Measurements from ENCODE around the gene IGFBPL1. TPM values are rescaled to one million over a fixed set of nuclear protein-coding genes. Genes with fewer than 3 reads are reported as not detected.

The IGFBPL1 gene
- total and polyA plus RNA-seq, 2 donors (not counting 1 experiment from before 2014, with no cell fraction given), result not detected

- Histone ChIP-seq H3K79me2 (ENCODE audit: control insufficient read depth, insufficient read depth, low read length) (no peaks in the 10 kb centered on the region), H3K4me1 (ENCODE audit: control insufficient read depth in 2 of 2, insufficient read depth in 2 of 2, low read length in 2 of 2) (no peaks in the 10 kb centered on the region), H3K4me3 (ENCODE audit: control extremely low read depth in 1 of 5, extremely low read depth in 1 of 5, insufficient read depth in 1 of 5, low read depth in 2 of 5, low read length in 4 of 5) (no peak overlapping the region), H3K27ac (ENCODE audit: low read length in 2 of 2) (no peak overlapping the region), H3K9ac (ENCODE audit: low read length) (no peak overlapping the region), H3K4me2 (replicated peaks; ENCODE audit: low read depth, low read length, poor library complexity, severe bottlenecking) (no peak overlapping the region), H2AFZ (ENCODE audit: insufficient read depth, low read depth, low read length, poor library complexity, severe bottlenecking) (no peak overlapping the region), H3K9me3 (ENCODE audit: control extremely low read depth in 1 of 3, control insufficient read depth in 2 of 3, insufficient read depth in 1 of 3, low read length in 2 of 3) (no peaks in the 10 kb centered on the region), H3K36me3 (replicated peaks in 1 of 2; ENCODE audit: control extremely low read depth in 1 of 2, control insufficient read depth in 1 of 2, extremely low read depth in 1 of 2, insufficient read depth in 2 of 2, low read length in 1 of 2) (no peaks in the 10 kb centered on the region), H3K27me3 (replicated peaks in 1 of 4; ENCODE audit: control extremely low read depth in 1 of 4, control insufficient read depth in 3 of 4, insufficient read depth in 4 of 4, low read length in 3 of 4) (peaks cover 0 to 8% (median 0%) of the 10 kb centered on the region in 4 experiments), H4K20me1 (ENCODE audit: control insufficient read depth, insufficient read depth, low read length, poor library complexity, severe bottlenecking) (no peaks in the 10 kb centered on the region)
- 93% methylated on average over 5 of the region's 5 CpGs for WGBS (ENCODE audit: insufficient coverage)
- intact Hi-C loops (cut with micrococcal nuclease), result no loop called here
- TF ChIP-seq CTCF (IDR thresholded peaks at IDR 0.05) (no peak), EZH2 (IDR thresholded peaks at IDR 0.05; ENCODE audit: borderline replicate concordance, insufficient read depth, low read depth, low read length, poor library complexity, severe bottlenecking) (no peak)
- ChIA-PET CTCF (interaction anchor here (0.8 to 0.9 kb wide), 2 partner anchors 12 to 26 kb away, joined by 3 read pairs; no protein-coding TSS in a partner anchor), POLR2A (no interaction called here)
- no peaks in the 10 kb centered on the region for H3K9me3 Mint-ChIP-seq (ENCODE audit: insufficient read depth)
- no peaks in the 10 kb centered on the region for H3K4me1 Mint-ChIP-seq
- ATAC-seq (ENCODE audit: low read depth) (no peak), DNase-seq (no peak)
- peaks cover 8% of the 10 kb centered on the region for H3K27me3 Mint-ChIP-seq
- H3K27ac Mint-ChIP-seq, result no peak overlapping the region
- no peak overlapping the region for H3K4me3 Mint-ChIP-seq
Observed at GRCh38 chr9:38374847-38375571, 49.2 kb downstream of the IGFBPL1 start.

DNA sequence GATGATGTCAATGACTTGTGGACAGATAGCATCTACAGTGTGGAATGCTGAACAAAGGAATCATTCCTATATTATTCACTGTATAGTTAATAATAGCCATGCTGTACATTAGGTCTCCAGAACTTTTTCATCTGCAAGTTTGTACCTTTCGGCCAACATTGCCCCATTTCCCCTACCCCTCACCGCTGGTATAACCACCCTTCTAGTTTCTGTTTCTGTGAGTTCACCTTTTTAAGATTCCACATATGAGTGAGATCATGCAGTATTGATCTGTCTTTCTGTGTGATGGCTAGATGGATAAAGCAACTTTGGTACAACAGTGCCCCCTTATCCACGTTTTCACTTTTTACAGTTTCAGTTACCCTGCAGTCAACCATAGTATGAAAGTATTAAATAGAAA is 50.6 kb downstream of the IGFBPL1 start:
- no peaks in the 10 kb centered on the region for H3K9me3 ChIP-seq (ENCODE audit: control extremely low read depth in 1 of 3, control insufficient read depth in 2 of 3, insufficient read depth in 1 of 3, low read length in 2 of 3)
- no peak overlapping the region for H2AFZ ChIP-seq (ENCODE audit: insufficient read depth, low read depth, low read length, poor library complexity, severe bottlenecking)
- no peaks in the 10 kb centered on the region for H3K4me1 ChIP-seq (ENCODE audit: control insufficient read depth in 2 of 2, insufficient read depth in 2 of 2, low read length in 2 of 2)
- no peaks in the 10 kb centered on the region for H3K36me3 ChIP-seq (replicated peaks in 1 of 2; ENCODE audit: control extremely low read depth in 1 of 2, control insufficient read depth in 1 of 2, extremely low read depth in 1 of 2, insufficient read depth in 2 of 2, low read length in 1 of 2)
- Mint-ChIP-seq H3K4me3 (no peak overlapping the region), H3K27me3 (peaks cover 8% of the 10 kb centered on the region), H3K9me3 (ENCODE audit: insufficient read depth) (no peaks in the 10 kb centered on the region), H3K4me1 (no peaks in the 10 kb centered on the region), H3K27ac (no peak overlapping the region)
- H3K27ac ChIP-seq (ENCODE audit: low read length in 2 of 2), result no peak overlapping the region
- peaks cover 0 to 8% (median 2%) of the 10 kb centered on the region in 4 experiments for H3K27me3 ChIP-seq (replicated peaks in 1 of 4; ENCODE audit: control extremely low read depth in 1 of 4, control insufficient read depth in 3 of 4, insufficient read depth in 4 of 4, low read length in 3 of 4)
- no peak overlapping the region for H3K4me2 ChIP-seq (replicated peaks; ENCODE audit: low read depth, low read length, poor library complexity, severe bottlenecking)
- intact Hi-C loops (cut with micrococcal nuclease), result no loop called here
- TF ChIP-seq EZH2 (IDR thresholded peaks at IDR 0.05; ENCODE audit: borderline replicate concordance, insufficient read depth, low read depth, low read length, poor library complexity, severe bottlenecking) (no peak), CTCF (IDR thresholded peaks at IDR 0.05) (no peak)
- H3K4me3 ChIP-seq (ENCODE audit: control extremely low read depth in 1 of 5, extremely low read depth in 1 of 5, insufficient read depth in 1 of 5, low read depth in 2 of 5, low read length in 4 of 5), result no peak overlapping the region
- ATAC-seq (ENCODE audit: low read depth) (no peak), DNase-seq (no peak)
- no peak overlapping the region for H3K9ac ChIP-seq (ENCODE audit: low read length)
- no peaks in the 10 kb centered on the region for H3K79me2 ChIP-seq (ENCODE audit: control insufficient read depth, insufficient read depth, low read length)
- no CpG with 5 or more reads among the region's 3 CpGs for WGBS (ENCODE audit: insufficient coverage)
- POLR2A ChIA-PET, result no interaction called here
- CTCF ChIA-PET, result no interaction called here
- H4K20me1 ChIP-seq (ENCODE audit: control insufficient read depth, insufficient read depth, low read length, poor library complexity, severe bottlenecking), result no peaks in the 10 kb centered on the region

Data from B cell (primary cell).